IPS-NIHi7 (cell line): ENCODE data around the gene KIF26A.

Experiments used
- DNase-seq: peaks from one replicate; pipeline ENCODE4 v3.0.0; 2012; ENCODE audit warnings: mixed read lengths; ENCODE audit errors: extremely low spot score

The KIF26A gene

DNA sequence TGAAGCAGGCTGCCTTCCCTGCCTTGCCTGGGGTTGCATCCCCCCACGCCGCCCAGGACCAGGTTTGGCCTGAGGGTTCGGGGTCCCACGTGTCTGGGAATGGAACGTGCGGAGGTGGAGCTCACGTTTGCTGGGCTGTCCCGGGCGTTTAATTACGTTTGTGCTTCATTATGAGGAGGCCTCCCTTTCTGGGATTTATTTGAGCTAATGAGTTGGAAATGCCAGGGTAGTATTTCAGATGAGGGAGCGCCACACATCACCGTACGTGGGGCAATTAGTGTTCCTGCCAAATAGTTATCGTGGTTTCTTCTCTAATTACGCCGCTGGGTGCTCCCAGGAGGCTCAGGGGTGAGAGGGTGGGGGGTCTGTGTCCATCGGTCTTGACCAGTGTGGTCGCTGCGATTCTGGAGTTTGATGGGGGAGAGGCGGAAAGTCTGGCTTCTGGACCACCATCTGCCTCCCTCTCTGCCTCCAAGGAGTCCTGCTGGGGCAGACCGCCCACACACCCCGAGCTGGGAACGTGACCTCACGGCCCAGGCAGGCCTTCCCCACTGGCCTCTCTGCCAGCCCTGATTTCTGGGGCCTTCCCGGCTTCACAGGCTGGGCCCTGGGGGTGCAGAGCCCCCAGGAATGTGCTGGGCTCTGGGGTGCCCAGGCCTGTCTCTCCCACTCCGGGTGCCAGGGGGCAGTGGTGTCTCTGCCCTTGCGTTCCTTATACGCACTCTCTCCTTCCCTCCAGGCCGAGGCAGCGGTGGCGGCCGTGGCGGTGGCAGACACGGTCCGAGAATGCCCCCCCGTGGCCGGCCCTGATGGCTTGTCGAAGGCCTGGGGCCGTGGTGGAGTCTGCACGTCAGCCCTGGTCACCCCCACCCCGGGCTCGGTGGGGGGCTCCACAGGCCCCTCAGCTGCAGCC is 18.9 kb downstream of the KIF26A start:
- DNase-seq = peak; percentile 53

DNA sequence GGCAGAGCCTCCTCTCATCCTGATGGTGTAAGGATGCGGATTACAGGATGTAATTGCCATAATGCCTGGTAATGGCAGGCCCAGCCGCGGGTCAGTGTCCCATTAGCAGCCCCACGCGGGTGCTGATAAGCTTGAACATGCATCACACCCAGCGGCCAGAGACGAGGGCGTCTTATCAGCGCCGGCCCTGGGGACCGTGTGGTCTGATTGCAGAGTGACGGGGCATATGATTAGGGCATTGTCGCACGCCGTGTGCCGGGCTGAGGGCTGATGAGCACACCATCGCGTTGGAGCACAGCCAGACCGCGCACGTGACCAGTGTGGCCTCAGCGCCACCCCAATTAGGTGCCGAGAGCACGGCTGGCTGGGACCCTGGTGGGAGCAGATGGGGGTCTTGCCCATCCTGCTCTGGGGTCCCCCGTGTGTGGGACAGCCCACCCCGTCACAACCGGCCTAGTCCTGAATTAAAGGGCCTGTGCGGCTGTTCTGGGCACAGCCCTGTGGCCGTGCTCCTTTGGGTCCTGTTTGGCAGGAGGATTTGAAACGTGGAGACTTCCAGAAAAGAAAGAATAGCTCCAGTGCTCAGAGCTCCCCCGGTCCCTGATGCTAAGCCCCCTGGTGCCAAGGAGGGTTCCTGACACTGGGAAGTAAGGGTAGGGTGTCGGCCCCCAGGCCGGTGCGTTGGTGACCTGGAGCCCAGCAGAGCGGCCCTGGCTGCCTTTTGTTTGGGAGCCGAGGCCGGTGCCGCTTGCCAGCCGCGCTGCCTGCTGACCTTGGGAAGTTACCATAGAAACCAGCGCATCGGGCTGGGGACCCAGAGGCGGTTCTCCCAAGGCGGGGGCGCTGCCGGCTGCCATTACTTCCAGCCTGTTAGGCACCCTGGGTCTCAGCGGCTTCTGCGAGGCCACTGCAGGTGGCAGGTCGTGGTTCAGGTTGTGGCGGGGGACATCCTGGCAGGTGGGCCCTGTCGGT is 20.7 kb downstream of the KIF26A start:
- DNase-seq = no peak

- no peak for DNase-seq
These were observed 21.6 kb downstream of the KIF26A start for GRCh38 chr14:104159990-104160389.

- DNase-seq = no peak
These were observed 23.4 kb downstream of the KIF26A start for GRCh38 chr14:104161602-104162367.

DNA sequence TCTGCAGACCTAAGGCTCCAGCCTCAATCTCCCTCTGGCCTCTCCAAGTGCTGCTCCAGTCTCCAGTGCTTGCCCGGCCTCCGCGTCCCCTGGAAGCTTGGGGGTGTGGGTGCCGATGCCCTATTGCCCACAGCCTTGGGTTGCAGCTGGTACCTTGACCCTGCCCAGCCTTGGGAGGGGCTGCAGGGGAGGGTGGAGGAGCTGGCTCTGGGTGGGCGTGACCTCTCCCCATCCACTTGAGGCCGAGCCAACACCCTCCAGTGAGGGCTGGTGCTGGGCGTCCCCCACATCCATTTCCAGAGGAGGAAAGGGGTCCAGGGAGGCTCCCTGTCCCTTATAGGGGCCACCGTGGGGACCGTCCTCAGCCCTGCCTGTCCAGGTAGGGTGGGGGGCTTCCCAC is 24.1 kb downstream of the KIF26A start:
- DNase-seq = no peak

DNA sequence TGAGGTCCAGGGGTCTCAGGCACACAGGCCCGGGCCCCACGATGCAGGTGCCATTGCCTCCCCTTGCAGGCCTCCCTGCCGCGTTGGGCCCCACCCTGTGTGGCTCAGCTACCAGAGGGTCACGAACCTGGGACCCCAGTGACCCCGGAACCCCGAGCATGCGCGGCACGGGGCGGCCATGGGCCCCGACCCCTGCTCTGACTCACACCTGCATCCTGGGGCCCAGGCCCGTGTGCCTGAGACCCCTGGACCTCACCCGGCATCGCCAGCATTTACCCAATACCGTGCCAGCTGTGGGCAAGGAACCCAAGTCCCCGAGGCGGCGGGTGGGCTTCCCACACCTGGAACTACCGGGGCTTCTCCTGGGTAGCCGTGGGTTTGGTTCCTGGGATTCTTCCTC is 25.2 kb downstream of the KIF26A start:
- DNase-seq = no peak

- no peak for DNase-seq
These were observed 25.7 kb downstream of the KIF26A start for GRCh38 chr14:104164041-104164440.

GRCh38 chr14:104164512-104164911 is 26.1 kb downstream of the KIF26A start:
- DNase-seq = no peak

DNA sequence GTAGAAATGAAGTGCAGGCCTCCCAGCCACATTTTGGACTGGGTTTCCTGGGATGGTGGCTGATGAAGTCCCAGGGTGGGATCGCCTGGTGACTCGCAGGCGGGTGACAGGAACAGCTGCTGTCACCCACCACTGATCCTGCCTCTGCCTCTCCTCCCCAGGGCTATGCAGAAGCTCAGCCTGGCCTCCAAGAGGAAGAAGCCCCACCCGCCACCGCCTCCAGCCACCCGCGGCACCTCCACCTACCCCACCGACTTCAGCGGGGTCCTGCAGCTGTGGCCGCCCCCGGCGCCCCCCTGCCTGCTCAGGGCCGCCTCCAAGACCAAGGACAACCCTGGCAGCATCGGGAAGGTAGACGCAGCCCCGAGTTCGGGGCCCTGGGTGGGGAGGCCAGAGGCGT is 28.3 kb downstream of the KIF26A start:
- no peak for DNase-seq

- DNase-seq = no peak
These were observed 30.2 kb downstream of the KIF26A start for GRCh38 chr14:104168603-104169002.

DNA sequence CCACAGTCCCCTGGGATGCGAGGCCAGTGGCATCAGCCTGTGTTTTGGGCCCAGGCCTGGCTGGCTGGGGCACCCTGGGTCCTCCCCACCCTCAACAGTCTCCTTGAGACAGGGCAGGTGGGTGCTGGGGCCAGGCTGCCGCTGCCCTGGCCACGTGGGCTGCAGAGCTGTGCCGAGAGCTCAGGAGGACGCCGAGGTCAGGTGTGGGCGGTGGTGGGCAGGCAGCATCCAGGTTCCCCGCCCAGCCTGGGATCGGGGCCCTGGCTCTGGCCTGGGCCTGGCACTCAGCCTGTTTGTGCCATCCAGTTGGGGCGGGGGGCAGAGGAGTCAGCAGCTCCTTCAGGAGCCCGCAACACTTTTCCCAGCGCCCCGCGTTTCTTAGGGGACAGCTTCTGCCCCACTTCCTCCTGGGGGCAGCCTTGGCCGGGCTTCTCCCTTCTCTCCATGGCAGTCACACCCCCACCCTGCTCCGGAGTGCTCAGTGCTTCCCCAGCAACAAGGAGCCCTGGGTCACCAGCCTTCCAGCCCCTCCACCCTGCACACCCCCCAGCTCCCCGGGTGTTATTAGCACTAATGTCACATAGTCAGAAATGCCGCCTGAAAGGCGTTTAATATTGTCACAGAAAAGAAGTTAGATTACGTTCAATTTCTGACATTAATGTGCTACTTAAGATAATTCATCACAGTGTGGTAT is 30.8 kb downstream of the KIF26A start:
- DNase-seq = no peak

- DNase-seq = no peak
These were observed 31.5 kb downstream of the KIF26A start for GRCh38 chr14:104169699-104170479.

GRCh38 chr14:104171029-104171697 is 32.8 kb downstream of the KIF26A start:
- peak; percentile 88 for DNase-seq

DNA sequence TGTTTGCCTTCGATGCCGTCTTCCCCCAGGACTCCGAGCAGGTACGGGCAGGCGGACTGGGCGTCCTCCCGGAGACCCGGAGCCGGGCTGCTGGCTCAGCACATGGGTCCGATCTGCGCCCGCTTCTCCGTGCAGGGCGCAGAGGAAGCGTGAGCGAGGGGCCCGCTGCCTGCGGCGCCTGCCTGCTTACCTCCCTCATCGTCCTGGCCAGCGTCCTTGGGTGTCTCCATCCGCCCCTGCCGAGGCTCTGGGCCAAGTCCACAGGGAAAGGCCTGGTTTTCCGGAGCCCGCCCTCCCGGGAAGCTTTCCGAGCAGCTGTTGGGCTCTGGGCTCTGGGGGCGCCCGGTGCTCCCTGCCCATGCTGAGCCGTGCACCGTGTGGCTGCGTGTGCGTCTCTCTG is 33.5 kb downstream of the KIF26A start:
- no peak for DNase-seq

GRCh38 chr14:104172349-104172748 is 34.0 kb downstream of the KIF26A start:
- no peak for DNase-seq

- no peak for DNase-seq
These were observed 34.5 kb downstream of the KIF26A start for GRCh38 chr14:104172880-104173279.

- DNase-seq = no peak
These were observed 35.7 kb downstream of the KIF26A start for GRCh38 chr14:104174051-104174450.

- no peak for DNase-seq
These were observed 36.7 kb downstream of the KIF26A start for GRCh38 chr14:104175041-104175440.

- DNase-seq = no peak
These were observed 37.4 kb downstream of the KIF26A start for GRCh38 chr14:104175811-104176210.

DNA sequence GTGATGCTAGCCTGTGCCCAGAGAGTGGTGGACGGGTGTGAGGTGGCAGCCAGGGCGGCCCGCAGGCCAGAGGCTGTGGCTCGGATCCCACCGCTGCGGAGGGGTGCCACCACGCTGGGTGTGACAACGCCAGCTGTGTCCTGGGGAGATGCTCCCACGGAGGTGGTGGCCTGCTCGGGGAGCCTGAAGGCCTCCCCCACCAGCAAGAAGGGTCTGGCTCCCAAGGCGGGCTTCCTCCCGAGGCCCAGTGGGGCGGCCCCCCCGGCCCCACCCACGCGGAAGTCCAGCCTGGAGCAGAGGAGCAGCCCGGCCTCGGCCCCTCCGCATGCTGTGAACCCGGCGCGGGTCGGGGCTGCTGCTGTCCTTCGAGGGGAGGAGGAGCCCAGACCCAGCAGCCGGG is 38.2 kb downstream of the KIF26A start:
- no peak for DNase-seq
